Stomach (tissue), 4 donors: ENCODE measurements around the gene MYO1E.

ENCODE experiments used
- CTCF ChIP-seq, 7 experiments: fragments of 450-650 bp in 4 of 7; fragments of 200-600 bp in 3 of 7; sonication (generic) in 3 of 7; IDR thresholded peaks; one replicate each; pipeline ENCODE4 v1.5.1; 2016 to 2019; ENCODE audit warnings: antibody characterized with exemption in 7 of 7, control low read depth in 2 of 7, mild to moderate bottlenecking in 1 of 7
- POLR2AphosphoS5 ChIP-seq, 3 donors: sonication (generic); formaldehyde crosslinking; IDR thresholded peaks; one replicate each; pipeline ENCODE4 v1.6.1; 2016; ENCODE audit warnings: antibody characterized with exemption in 3 of 3

DNA sequence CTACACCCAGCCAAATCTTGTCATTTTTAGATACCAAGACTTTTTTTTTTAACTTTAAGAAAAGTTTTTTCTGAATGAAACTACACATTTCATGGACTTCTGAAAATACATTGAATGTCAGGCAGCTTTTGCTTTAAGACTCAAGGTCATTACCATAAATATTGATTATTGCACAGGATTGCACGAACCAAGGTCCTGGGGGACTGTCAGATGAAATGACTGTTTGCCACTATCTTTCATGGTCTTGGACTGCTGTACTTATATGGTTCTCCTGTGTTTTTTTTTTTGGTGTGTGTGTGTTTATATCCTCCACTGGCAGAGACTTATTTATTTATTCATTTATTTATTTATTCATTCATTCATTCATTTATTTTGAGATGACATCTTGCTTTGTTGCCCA, 6.9 kb upstream of the MYO1E start:
- TF ChIP-seq POLR2AphosphoS5 (IDR thresholded peaks at IDR 0.05) = no peak
- no peak for TF ChIP-seq CTCF (IDR thresholded peaks at IDR 0.05)
